ENCODE measurements around the gene GSG1L. TPM values are rescaled to one million over a fixed set of nuclear protein-coding genes. Genes with fewer than 3 reads are reported as not detected.

GSG1L gene
- total RNA-seq, 3 donors from 2014 or later = not detected

DNA sequence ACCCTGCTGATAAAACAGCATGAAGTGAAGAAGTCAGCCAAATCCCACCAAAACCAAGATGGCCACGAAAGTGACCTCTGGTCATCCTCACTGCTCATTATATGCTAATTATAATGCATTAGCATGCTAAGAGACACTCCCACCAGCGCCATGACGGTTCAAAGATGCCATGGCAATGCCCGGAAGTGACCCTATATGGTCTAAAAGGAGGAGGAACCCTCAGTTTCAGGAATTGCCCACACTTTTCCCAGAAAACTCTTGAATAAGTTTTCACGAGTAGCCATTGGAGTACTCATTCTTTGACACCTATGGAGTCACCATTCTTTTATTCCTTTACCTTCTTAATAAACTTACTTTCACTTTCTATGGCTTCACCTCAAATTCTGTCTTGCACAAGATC is 44.3 kb downstream of the GSG1L start:
- Histone ChIP-seq H3K9me3 (peaks cover 9 to 13% of the 10 kb centered on the region in 2 donors), H3K4me3 (no peak overlapping the region), H3K27me3 (no peaks in the 10 kb centered on the region), H3K27ac (no peak overlapping the region), H3K36me3 (no peaks in the 10 kb centered on the region), H3K4me1 (no peaks in the 10 kb centered on the region)
- DNase-seq (ENCODE audit: low spot score in 2 of 2) = no peak
- TF ChIP-seq, protein P1, sequence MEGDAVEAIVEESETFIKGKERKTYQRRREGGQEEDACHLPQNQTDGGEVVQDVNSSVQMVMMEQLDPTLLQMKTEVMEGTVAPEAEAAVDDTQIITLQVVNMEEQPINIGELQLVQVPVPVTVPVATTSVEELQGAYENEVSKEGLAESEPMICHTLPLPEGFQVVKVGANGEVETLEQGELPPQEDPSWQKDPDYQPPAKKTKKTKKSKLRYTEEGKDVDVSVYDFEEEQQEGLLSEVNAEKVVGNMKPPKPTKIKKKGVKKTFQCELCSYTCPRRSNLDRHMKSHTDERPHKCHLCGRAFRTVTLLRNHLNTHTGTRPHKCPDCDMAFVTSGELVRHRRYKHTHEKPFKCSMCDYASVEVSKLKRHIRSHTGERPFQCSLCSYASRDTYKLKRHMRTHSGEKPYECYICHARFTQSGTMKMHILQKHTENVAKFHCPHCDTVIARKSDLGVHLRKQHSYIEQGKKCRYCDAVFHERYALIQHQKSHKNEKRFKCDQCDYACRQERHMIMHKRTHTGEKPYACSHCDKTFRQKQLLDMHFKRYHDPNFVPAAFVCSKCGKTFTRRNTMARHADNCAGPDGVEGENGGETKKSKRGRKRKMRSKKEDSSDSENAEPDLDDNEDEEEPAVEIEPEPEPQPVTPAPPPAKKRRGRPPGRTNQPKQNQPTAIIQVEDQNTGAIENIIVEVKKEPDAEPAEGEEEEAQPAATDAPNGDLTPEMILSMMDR (IDR thresholded peaks at IDR 0.05) = no peak
- TF ChIP-seq POLR2A (IDR thresholded peaks at IDR 0.05) = no peak
- TF ChIP-seq POLR2AphosphoS5 (IDR thresholded peaks at IDR 0.05) = no peak
- intact Hi-C loops (cut with DNase I; ENCODE audit: low total_unique reads) = no loop called here

DNA sequence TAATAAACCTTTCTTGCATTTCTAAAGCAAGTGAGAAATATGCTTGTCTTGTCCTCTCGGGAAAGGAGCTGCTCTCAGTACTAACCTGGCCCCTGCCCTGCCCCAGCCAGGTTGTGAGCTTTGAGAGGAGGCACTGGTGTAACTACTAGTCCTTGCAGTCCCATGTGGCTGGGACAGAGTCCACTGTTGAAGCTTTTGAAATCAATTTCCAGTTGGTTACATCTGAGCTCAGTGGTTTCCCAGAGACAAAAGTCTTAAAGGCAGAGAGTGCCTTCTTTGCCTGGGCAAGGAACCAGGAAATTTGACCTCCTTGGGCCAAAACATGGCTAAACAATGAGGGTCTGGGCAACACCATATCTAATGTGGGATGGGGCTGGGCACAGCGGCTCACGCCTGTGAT is 48.7 kb downstream of the GSG1L start:
- no peak overlapping the region for H3K27ac ChIP-seq
- no peaks in the 10 kb centered on the region for H3K27me3 ChIP-seq
- no peaks in the 10 kb centered on the region for H3K36me3 ChIP-seq

DNA sequence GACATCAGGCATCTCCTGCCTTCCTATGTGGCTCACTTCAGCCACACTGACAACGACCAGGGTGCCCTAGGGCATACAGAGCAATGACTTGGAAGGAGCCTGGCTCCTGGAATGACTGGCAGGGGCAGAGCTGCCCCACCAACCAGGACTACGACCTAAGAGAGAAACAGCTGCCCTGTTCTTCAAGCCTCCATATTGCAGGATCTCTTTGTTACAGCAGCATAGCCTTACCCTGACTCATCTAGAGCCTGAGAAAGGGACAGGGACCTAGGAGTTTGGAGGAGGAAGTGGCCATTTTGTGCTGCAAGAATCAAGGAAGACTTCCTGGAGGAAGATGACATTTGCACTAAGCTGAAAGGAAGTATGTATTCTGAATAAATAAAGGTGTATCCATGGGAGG is 49.6 kb downstream of the GSG1L start:
- H3K4me3 ChIP-seq = no peak overlapping the region
- DNase-seq (ENCODE audit: low spot score in 2 of 2) = no peak
- intact Hi-C loops (cut with DNase I; ENCODE audit: low total_unique reads) = no loop called here
- no peaks in the 10 kb centered on the region for H3K36me3 ChIP-seq
- no peaks in the 10 kb centered on the region for H3K27me3 ChIP-seq
- H3K9me3 ChIP-seq = no peaks in the 10 kb centered on the region
- TF ChIP-seq, protein P1 (IDR thresholded peaks at IDR 0.05) = no peak
- no peak for TF ChIP-seq POLR2AphosphoS5 (IDR thresholded peaks at IDR 0.05)
- no peaks in the 10 kb centered on the region for H3K4me1 ChIP-seq
- no peak overlapping the region for H3K27ac ChIP-seq

More for the DNA sequence above, 48.7 kb downstream of the GSG1L start:
- no peak overlapping the region for H3K4me3 ChIP-seq
- no peak for DNase-seq (ENCODE audit: low spot score in 2 of 2)
- no peak for TF ChIP-seq POLR2A (IDR thresholded peaks at IDR 0.05)
- TF ChIP-seq, protein P1 (IDR thresholded peaks at IDR 0.05) = no peak
- no peak for TF ChIP-seq POLR2AphosphoS5 (IDR thresholded peaks at IDR 0.05)
- H3K4me1 ChIP-seq = no peaks in the 10 kb centered on the region
- peaks cover 0 to under 1% of the 10 kb centered on the region in 2 donors for H3K9me3 ChIP-seq
- intact Hi-C loops (cut with DNase I; ENCODE audit: low total_unique reads) = no loop called here

DNA sequence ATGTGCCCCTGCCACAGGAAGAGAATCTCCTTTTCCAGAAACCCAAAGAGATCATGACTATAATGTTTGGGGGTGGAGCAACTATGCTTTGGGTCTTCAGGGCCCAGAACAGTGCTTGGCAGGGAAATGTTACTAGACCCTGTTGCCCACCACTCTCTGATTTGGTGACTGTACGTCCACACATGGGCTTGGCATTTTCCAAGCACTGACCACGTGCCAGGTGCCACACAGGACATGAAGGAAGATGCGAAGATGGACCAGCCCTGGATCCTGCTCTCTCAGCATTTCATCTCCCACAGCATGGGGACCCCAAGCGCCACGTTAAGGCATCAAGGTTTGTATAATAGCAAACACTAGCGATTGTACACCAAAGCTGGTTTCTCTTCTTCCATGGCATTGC is 50.1 kb downstream of the GSG1L start:
- no peak for DNase-seq (ENCODE audit: low spot score in 2 of 2)
- Histone ChIP-seq H3K4me1 (no peaks in the 10 kb centered on the region), H3K27me3 (no peaks in the 10 kb centered on the region), H3K36me3 (no peaks in the 10 kb centered on the region), H3K4me3 (no peak overlapping the region), H3K27ac (no peak overlapping the region), H3K9me3 (no peaks in the 10 kb centered on the region)
- no peak for TF ChIP-seq POLR2AphosphoS5 (IDR thresholded peaks at IDR 0.05)
- TF ChIP-seq, protein P1 (IDR thresholded peaks at IDR 0.05) = no peak
- TF ChIP-seq POLR2A (IDR thresholded peaks at IDR 0.05) = no peak
- intact Hi-C loops (cut with DNase I; ENCODE audit: low total_unique reads) = no loop called here

DNA sequence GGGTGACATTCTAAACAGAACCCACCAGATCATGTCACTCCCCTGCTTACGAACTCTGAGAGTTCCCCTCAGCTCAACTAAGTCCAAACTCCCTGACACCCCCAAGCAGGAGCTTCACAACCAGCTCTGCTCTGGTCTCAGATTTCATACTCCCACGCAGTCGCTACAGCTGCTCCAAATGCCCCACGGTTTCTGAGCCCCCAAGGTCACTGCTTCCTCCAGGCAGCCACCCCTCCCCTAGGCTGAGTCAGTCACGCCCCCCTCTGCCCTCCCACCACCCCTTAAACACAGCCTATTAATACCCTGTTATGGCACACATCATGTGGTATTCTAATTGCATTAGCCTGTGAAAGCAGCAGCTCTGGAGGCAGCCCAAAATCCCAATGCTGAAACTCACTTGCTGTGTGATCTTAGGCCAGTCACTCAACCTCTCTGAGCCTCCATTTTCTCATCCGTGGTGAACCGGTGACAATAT is 51.5 kb downstream of the GSG1L start:
- DNase-seq (ENCODE audit: low spot score in 2 of 2) = no peak
- intact Hi-C loops (cut with DNase I; ENCODE audit: low total_unique reads) = no loop called here
- Histone ChIP-seq H3K27me3 (no peaks in the 10 kb centered on the region), H3K36me3 (no peaks in the 10 kb centered on the region), H3K4me3 (no peak overlapping the region), H3K4me1 (no peaks in the 10 kb centered on the region), H3K27ac (no peak overlapping the region), H3K9me3 (no peaks in the 10 kb centered on the region)
- TF ChIP-seq POLR2AphosphoS5 (IDR thresholded peaks at IDR 0.05) (no peak), POLR2A (IDR thresholded peaks at IDR 0.05) (no peak)
- TF ChIP-seq, protein P1 (IDR thresholded peaks at IDR 0.05) = no peak
